IMR-90 (cell line): ENCODE data around the gene FADS1.

Experiments used
- BHLHE40 ChIP-seq: fragments of 150-350 bp; IDR thresholded peaks from 2 replicates; pipeline ENCODE4 v1.6.1; 2016; ENCODE audit warnings: mild to moderate bottlenecking, low read depth, low read length
- CEBPB ChIP-seq: IDR thresholded peaks from 2 replicates; pipeline ENCODE4 v1.6.1; 2012; ENCODE audit warnings: low read depth, low read length, improper control_type of control experiment
- CTCF ChIP-seq: conservative IDR thresholded peaks from 2 replicates; pipeline ENCODE4 v1.5.1; 2012; ENCODE audit warnings: mild to moderate bottlenecking, low read depth, low read length, improper control_type of control experiment
- ELK1 ChIP-seq: fragments of 150-350 bp; IDR thresholded peaks from 2 replicates; pipeline ENCODE4 v1.6.1; 2016; ENCODE audit warnings: low read depth, mild to moderate bottlenecking, low read length, moderate library complexity, borderline replicate concordance
- FOS ChIP-seq: fragments of 150-350 bp; IDR thresholded peaks from 2 replicates; pipeline ENCODE4 v1.6.1; 2016; ENCODE audit warnings: low read depth, low read length
- MXI1 ChIP-seq: IDR thresholded peaks from 2 replicates; pipeline ENCODE4 v1.6.1; 2012; ENCODE audit warnings: low read depth, mild to moderate bottlenecking, low read length, moderate library complexity, borderline replicate concordance
- POLR2A ChIP-seq: IDR thresholded peaks from 2 replicates; pipeline ENCODE4 v1.6.1; 2012; ENCODE audit warnings: mild to moderate bottlenecking, low read depth, low read length
- RAD21 ChIP-seq: IDR thresholded peaks from 2 replicates; pipeline ENCODE4 v1.6.1; 2012; ENCODE audit warnings: low read length, improper control_type of control experiment
- SMC3 ChIP-seq: fragments of 150-350 bp; IDR thresholded peaks from 2 replicates; pipeline ENCODE4 v1.6.1; 2016; ENCODE audit warnings: low read depth, mild to moderate bottlenecking, antibody characterized with exemption, low read length, moderate library complexity
- USF2 ChIP-seq: fragments of 150-350 bp; IDR thresholded peaks from 2 replicates; pipeline ENCODE4 v1.6.1; 2017; ENCODE audit warnings: mild to moderate bottlenecking, antibody characterized with exemption, low read length, low read depth

- TF ChIP-seq CTCF (no peak), CEBPB (no peak), POLR2A (no peak), MXI1 (no peak), SMC3 (no peak), FOS (no peak), BHLHE40 (no peak), RAD21 (no peak), USF2 (no peak), ELK1 (no peak)
Observed at GRCh38 chr11:61793829-61794204, 23.0 kb downstream of the FADS1 start.
